Breast epithelium (tissue), 3 donors: Measurements from ENCODE around the gene CHSY3.

Experiments
- CTCF ChIP-seq, 3 donors: fragments of 450-650 bp; IDR thresholded peaks; one replicate each; pipeline ENCODE4 v1.5.1; 2016 to 2017; ENCODE audit warnings: antibody characterized with exemption in 3 of 3, mild to moderate bottlenecking in 3 of 3, moderate library complexity in 3 of 3
- POLR2A ChIP-seq: fragments of 450-650 bp; IDR thresholded peaks from one replicate; pipeline ENCODE4 v1.6.1; 2016; ENCODE audit warnings: antibody characterized with exemption, mild to moderate bottlenecking, moderate library complexity

- TF ChIP-seq POLR2A (no peak), CTCF (IDR thresholded peaks at IDR 0.05) (no peak)
Observed at GRCh38 chr5:130222573-130222972, 318.3 kb downstream of the CHSY3 start.
